G401 (cell line): ENCODE measurements around the gene LRFN2. TPM values are rescaled to one million over a fixed set of nuclear protein-coding genes. Genes with fewer than 3 reads are reported as not detected.
A peak's percentile ranks its signal among the peaks of the same experiment; 100 is the strongest.

Experiments used
- DNase-seq: peaks from one replicate; pipeline ENCODE4 v3.0.0-alpha.2; 2015; ENCODE audit warnings: low spot score
- in situ Hi-C: cut with HindIII; loops from 2 replicates; pipeline ENCODE4 v1.10.0; 2016; ENCODE audit warnings: low sequenced_read_pairs, mixed read lengths
- total RNA-seq: library from RNA; depleted of rRNA; stranded (reverse); fragments of >200 nt; shearing (Covaris generic); gene quantifications from 2 replicates; pipeline ENCODE4 v1.2.3, GENCODE V29; 2014

LRFN2 gene
- total RNA-seq, 1 experiment from 2014 or later = not detected

DNA sequence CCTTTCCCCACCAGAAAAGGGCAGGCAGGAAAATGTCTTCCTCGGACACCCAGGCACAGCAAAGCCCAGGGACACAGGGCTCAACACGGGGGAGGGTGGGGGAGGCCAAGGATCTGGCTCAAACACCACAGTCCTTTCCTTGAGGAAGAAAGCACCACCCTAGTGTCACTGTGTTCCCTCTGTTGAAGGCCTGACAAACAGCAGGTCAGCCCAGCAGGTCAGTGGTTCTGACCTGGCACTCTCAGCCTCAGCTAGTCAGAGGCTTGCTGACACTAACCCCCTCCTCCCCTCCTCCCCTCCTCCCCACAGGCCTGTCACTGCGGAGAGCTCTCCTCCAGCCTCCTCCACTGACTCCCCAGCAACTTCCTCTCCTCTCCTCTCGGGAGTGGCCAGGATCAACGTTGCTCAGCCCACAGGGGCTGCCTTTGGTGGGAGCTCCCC lies 239.6 kb downstream of the LRFN2 start:
- in situ Hi-C loops = no loop called here
- DNase-seq = no peak

DNA sequence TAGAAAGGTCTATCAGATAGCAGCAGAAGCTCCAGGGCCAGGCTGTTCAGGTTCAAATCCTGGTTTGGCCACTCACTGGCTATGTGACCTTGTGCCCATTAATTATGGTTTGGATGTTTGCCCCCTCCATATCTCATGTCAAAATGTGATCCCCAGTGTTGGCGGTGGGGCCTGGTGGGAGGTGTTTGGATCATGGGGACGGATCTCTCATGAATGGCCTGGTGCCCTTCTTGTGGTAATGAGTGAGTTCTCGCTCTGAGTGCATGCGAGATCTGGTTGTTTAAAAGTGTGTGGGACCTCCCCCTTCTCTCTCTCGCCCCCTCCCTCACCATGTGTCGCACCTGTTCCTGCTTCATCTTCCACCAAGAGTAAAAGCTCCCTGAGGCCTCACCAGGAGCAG lies 240.9 kb downstream of the LRFN2 start:
- in situ Hi-C loops = no loop called here
- DNase-seq = no peak

DNA sequence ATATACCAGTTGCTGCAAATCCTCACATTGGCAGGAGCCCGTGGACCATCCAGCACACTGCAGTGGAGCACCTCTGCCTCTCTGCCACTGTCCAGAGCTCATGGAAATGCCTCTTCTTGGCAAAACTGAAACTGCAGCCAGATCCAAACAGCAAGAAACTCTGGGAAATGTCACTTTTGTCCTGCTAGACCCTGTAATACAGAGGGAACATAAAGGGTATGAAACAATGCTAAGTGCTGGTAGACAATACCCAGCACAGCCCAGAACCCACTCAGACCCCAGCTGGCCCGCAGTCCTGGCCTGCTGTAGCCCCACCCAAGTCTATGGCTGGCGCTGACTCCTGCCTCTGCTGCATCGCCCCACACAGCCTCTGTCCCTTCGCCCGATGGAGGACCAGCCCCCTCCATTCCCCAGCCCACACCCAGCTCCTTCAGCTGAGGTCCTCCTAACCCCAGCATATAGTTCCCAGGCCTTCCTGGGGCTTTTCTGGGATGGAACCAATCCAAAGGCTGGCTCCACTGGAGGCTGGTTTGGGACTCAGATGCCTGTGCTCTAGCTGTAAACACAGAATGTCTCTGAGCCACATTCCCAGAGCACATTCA lies 242.5 kb downstream of the LRFN2 start:
- peak; percentile 29 for DNase-seq
- in situ Hi-C loops = no loop called here

- in situ Hi-C loops = no loop called here
- DNase-seq = peak; percentile 74
Observed at GRCh38 chr6:40343877-40344565, 243.1 kb downstream of the LRFN2 start.

DNA sequence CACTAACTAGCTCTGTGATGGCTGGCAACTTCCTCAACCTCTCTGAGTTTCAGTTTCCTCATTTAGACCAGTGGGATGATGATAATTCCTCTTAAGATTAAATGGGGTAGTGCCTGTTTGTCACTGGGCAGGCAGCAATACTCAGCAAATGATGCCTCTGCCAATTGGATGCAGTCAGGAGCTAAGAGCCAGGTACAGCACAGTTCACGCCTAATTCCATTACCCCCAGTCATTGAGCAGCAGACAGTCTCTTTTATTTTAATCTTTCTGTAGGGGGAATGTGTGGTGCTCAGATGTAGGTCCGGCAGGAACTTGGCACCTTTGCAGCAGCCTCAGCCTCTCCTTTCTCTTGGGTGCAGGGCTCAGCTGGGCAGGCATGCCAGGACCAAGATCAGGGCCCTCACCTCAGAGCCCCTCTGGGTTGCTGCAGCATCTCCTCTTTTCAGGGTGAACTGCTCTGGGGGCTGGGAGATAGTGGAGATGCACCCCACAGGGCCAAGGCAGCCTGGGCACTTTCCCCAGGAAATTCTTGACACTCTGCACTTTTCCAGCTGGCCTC lies 243.8 kb downstream of the LRFN2 start:
- in situ Hi-C loops = no loop called here
- DNase-seq = peak; percentile 87

- DNase-seq = peak; percentile 29
Observed at GRCh38 chr6:40342723-40343122, 244.4 kb downstream of the LRFN2 start.

DNA sequence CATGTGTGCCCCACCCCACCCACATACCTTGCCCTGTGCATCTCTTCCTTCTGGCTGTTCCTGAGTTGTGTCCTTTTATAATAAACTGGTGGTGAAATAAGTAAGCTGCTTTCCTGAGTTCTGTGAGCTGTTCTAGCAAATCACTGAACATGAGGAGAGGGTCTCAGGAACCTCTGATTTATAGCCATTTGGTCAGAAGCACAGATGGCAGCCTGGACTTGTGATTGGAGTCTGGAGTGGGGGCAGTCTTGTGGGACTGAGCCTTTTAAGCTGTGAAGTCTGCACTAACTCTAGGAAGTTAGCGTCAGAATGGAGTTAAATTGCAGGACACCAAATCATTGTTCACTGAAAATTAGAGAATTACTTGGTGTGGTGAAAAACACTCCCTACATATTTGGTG lies 245.4 kb downstream of the LRFN2 start:
- in situ Hi-C loops = no loop called here
- DNase-seq = no peak

More at GRCh38 chr6:40342723-40343122, 244.4 kb downstream of the LRFN2 start:
- in situ Hi-C loops = no loop called here
